ENCODE measurements around the gene STXBP5. TPM values are rescaled to one million over a fixed set of nuclear protein-coding genes. Genes with fewer than 3 reads are reported as not detected.

STXBP5 gene
- total and polyA plus RNA-seq, 2 of the 13 experiments (the other 11 are each of a cell fraction or from before 2014, with no cell fraction given) = 8.8 to 19.4 TPM

- TF ChIP-seq POGK (CRISPR knock-in tag; conservative IDR thresholded peaks at IDR 0.05) = no peak
- TF ChIP-seq KAT8 (CRISPR knock-in tag; IDR thresholded peaks at IDR 0.05) = 0 out of 2 replicates have a peak, but pooled peaks have one; percentile 22
- TF ChIP-seq ZNF605 (CRISPR knock-in tag; IDR thresholded peaks at IDR 0.05) = peak; percentile 79
- TF ChIP-seq ZSCAN31 (CRISPR knock-in tag; IDR thresholded peaks at IDR 0.05; ENCODE audit: low read depth) = 0 out of 2 replicates have a peak, but pooled peaks have one; percentile 49
- TF ChIP-seq CHCHD3 (CRISPR knock-in tag; IDR thresholded peaks at IDR 0.05) = no peak
- TF ChIP-seq HOMEZ (CRISPR knock-in tag; IDR thresholded peaks at IDR 0.05; ENCODE audit: low read depth) = no peak
- no peak for TF ChIP-seq ZNF275 (CRISPR knock-in tag; IDR thresholded peaks at IDR 0.05; ENCODE audit: borderline replicate concordance)
- TF ChIP-seq SMAD1 (CRISPR knock-in tag; IDR thresholded peaks at IDR 0.05; ENCODE audit: borderline replicate concordance, low read depth) = no peak
- TF ChIP-seq GTF3A (CRISPR knock-in tag; conservative IDR thresholded peaks at IDR 0.05) = no peak
- no peak for TF ChIP-seq ZNF230 (CRISPR knock-in tag; IDR thresholded peaks at IDR 0.05)
- TF ChIP-seq ZBTB20 (CRISPR knock-in tag; IDR thresholded peaks at IDR 0.05; ENCODE audit: borderline replicate concordance, low read depth) = no peak
- TF ChIP-seq ZC3H13 (CRISPR knock-in tag; IDR thresholded peaks at IDR 0.05) = peak; percentile 69; the same call in 1 of the 2 replicates
- no peak for TF ChIP-seq KIAA2018 (CRISPR knock-in tag; IDR thresholded peaks at IDR 0.05; ENCODE audit: borderline replicate concordance)
- no peak for TF ChIP-seq ZNF558 (CRISPR knock-in tag; IDR thresholded peaks at IDR 0.05; ENCODE audit: borderline replicate concordance)
- no peak for TF ChIP-seq ZSCAN12 (CRISPR knock-in tag; IDR thresholded peaks at IDR 0.05)
- TF ChIP-seq PAF1 (CRISPR knock-in tag; IDR thresholded peaks at IDR 0.05) = no peak
These were observed at the start of gene STXBP5 (continued) for GRCh38 chr6:147204060-147204785.
